Upper lobe of left lung (tissue), 4 donors: ENCODE data around the gene ITM2C.

Experiments used
- CTCF ChIP-seq, 6 experiments: fragments of 450-650 bp in 4 of 6; fragments of 200-600 bp in 2 of 6; sonication (generic) in 2 of 6; IDR thresholded peaks; one replicate each; pipeline ENCODE4 v1.5.1; 2016 to 2019; ENCODE audit warnings: antibody characterized with exemption in 6 of 6
- EP300 ChIP-seq, 4 donors: sonication (generic); formaldehyde crosslinking; IDR thresholded peaks; one replicate each; pipeline ENCODE4 v1.5.1; 2017; ENCODE audit warnings: antibody characterized with exemption in 4 of 4, control low read depth in 2 of 4
- POLR2A ChIP-seq, 4 donors: fragments of 450-650 bp; IDR thresholded peaks; one replicate each; pipeline ENCODE4 v1.5.1; 2016 to 2017; ENCODE audit warnings: antibody characterized with exemption in 4 of 4, mild to moderate bottlenecking in 2 of 4

GRCh38 chr2:230899786-230900185, 35.0 kb downstream of the ITM2C start:
- TF ChIP-seq CTCF (IDR thresholded peaks at IDR 0.05) = no peak
- TF ChIP-seq POLR2A (IDR thresholded peaks at IDR 0.05) = no peak
- no peak for TF ChIP-seq EP300 (IDR thresholded peaks at IDR 0.05)
